Activated B cell treated with CpG ODN at 0.5 μM for 24 hours (primary cell): ENCODE data around the gene UBE2H. TPM values are rescaled to one million over a fixed set of nuclear protein-coding genes. Genes with fewer than 3 reads are reported as not detected.
A peak's percentile ranks its signal among the peaks of the same experiment; 100 is the strongest.

Experiments used
- ATAC-seq: fragments of 200-7000 bp; cut with Tn5 transposase; one replicate; pipeline ENCODE4 v1.10.0; 2021; ENCODE audit warnings: low read depth, mild to moderate bottlenecking, moderate library complexity
- CTCF ChIA-PET: fragments of 350-600 bp; sonication (Branson Sonifier 250); formaldehyde crosslinking; loops from one replicate; lab custom pipeline; 2021; ENCODE audit warnings: antibody characterized with exemption; lab: Charles Lee
- POLR2A ChIA-PET: fragments of 350-600 bp; sonication (Branson Sonifier 250); formaldehyde crosslinking; loops from one replicate; lab custom pipeline; 2021; ENCODE audit warnings: antibody characterized with exemption; lab: Charles Lee
- DNase-seq: peaks from one replicate; pipeline ENCODE4 v3.0.0; 2022
- H3K27ac Mint-ChIP-seq: one replicate; pipeline ENCODE4 v1.8.0; 2020; ENCODE audit warnings: mixed read lengths
- H3K27me3 Mint-ChIP-seq: one replicate; pipeline ENCODE4 v1.8.0; 2021; ENCODE audit warnings: mixed read lengths
- H3K36me3 Mint-ChIP-seq: one replicate; pipeline ENCODE4 v1.8.0; 2021; ENCODE audit warnings: low read depth, mixed read lengths
- H3K4me1 Mint-ChIP-seq: one replicate; pipeline ENCODE4 v1.8.0; 2021; ENCODE audit warnings: mixed read lengths
- H3K4me3 Mint-ChIP-seq: one replicate; pipeline ENCODE4 v1.8.0; 2020; ENCODE audit warnings: mild to moderate bottlenecking, mixed read lengths
- H3K9me3 Mint-ChIP-seq: one replicate; pipeline ENCODE4 v1.8.0; 2020; ENCODE audit warnings: mixed read lengths
- intact Hi-C: fragments of 100-400 bp; cut with micrococcal nuclease; formaldehyde crosslinking; loops from one replicate; pipeline ENCODE4 v1.15.1; 2024
- total RNA-seq: library from RNA; stranded (reverse); gene quantifications from 2 replicates; pipeline ENCODE4 v1.2.3, GENCODE V29; 2022
- TF ChIP-seq, protein P1 (sequence below): fragments of 200-600 bp; IDR thresholded peaks from one replicate; pipeline ENCODE4 v1.8.0; 2022; ENCODE audit warnings: antibody characterized with exemption, mild to moderate bottlenecking

The UBE2H gene
- total RNA-seq, 1 donor from 2014 or later, result 32.6 TPM

DNA sequence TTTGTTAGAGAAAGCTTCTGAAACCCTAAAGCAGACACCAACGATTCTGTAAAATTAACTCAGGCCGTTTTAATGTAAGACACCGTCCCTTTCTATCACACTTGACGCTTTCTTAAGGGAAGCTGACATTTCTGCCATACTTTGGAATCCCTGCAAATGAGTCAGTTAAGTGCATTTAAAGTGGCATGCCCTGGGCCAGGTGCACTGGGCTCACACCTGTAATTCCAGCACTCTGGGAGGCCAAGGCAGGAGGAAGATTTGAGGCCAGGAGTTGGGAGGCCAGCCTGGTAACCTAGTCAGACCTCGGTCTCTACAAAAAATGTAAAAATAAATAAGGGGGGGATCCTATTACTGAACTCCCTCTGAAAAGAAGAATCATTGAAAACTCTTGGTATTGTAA is 4.4 kb downstream of the UBE2H start:
- H3K4me1 Mint-ChIP-seq, result peaks cover 30% of the 10 kb centered on the region
- DNase-seq, result no peak
- TF ChIP-seq, protein P1, sequence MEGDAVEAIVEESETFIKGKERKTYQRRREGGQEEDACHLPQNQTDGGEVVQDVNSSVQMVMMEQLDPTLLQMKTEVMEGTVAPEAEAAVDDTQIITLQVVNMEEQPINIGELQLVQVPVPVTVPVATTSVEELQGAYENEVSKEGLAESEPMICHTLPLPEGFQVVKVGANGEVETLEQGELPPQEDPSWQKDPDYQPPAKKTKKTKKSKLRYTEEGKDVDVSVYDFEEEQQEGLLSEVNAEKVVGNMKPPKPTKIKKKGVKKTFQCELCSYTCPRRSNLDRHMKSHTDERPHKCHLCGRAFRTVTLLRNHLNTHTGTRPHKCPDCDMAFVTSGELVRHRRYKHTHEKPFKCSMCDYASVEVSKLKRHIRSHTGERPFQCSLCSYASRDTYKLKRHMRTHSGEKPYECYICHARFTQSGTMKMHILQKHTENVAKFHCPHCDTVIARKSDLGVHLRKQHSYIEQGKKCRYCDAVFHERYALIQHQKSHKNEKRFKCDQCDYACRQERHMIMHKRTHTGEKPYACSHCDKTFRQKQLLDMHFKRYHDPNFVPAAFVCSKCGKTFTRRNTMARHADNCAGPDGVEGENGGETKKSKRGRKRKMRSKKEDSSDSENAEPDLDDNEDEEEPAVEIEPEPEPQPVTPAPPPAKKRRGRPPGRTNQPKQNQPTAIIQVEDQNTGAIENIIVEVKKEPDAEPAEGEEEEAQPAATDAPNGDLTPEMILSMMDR, result no peak
- H3K27ac Mint-ChIP-seq, result no peak overlapping the region
- H3K27me3 Mint-ChIP-seq, result no peaks in the 10 kb centered on the region
- H3K9me3 Mint-ChIP-seq, result peaks cover 4% of the 10 kb centered on the region
- H3K4me3 Mint-ChIP-seq, result peak overlapping the region; percentile 28
- CTCF ChIA-PET, result interaction anchor here (0.7 to 1.3 kb wide), 5 partner anchors 11 to 62 kb away, joined by 3 to 4 read pairs (median 3); no protein-coding TSS in a partner anchor
- POLR2A ChIA-PET, result interaction anchor here (0.5 to 1.3 kb wide), 8 partner anchors 15 to 1493 kb away, joined by 3 to 8 read pairs (median 4); no protein-coding TSS in a partner anchor
- ATAC-seq, result no peak
- intact Hi-C loops, result loop anchor here (2.0 kb wide), 1 partner anchor 1210 kb away; the partner anchor contains the start of gene CALU
- peaks cover 29% of the 10 kb centered on the region for H3K36me3 Mint-ChIP-seq

DNA sequence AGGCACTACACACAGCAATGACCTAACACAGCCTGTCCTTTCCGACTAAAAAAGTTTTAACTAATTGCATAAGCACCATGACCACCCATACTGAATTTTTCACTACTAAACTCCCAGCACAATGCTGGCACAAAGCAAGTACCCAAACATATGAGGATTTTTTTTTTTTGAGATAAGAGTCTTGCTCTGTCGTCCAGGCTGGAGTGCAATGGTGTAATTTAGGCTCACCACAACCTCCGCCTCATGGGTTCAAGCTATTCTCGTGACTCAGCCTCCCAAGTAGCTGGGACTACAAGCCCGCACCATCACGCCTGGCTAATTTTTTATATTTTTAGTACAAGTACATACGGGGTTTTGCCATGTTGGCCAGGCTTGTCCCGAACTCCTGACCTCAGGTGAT is 5.1 kb downstream of the UBE2H start:
- Mint-ChIP-seq H3K4me3 (no peak overlapping the region), H3K27me3 (no peaks in the 10 kb centered on the region), H3K36me3 (peaks cover 31% of the 10 kb centered on the region), H3K9me3 (peaks cover 4% of the 10 kb centered on the region), H3K4me1 (peaks cover 25% of the 10 kb centered on the region), H3K27ac (peak overlapping the region; percentile 53)
- CTCF ChIA-PET, result interaction anchor here (0.7 kb wide), 1 partner anchor 15 kb away, joined by 3 read pairs; no protein-coding TSS in a partner anchor
- TF ChIP-seq, protein P1, result no peak
- POLR2A ChIA-PET, result interaction anchor here (0.6 to 0.7 kb wide), 3 partner anchors 13 to 96 kb away, joined by 3 to 7 read pairs (median 3); no protein-coding TSS in a partner anchor
- intact Hi-C loops, result loop anchor here (2.0 kb wide), 1 partner anchor 1209 kb away; the partner anchor contains the start of gene CALU
- no peak for DNase-seq
- no peak for ATAC-seq

DNA sequence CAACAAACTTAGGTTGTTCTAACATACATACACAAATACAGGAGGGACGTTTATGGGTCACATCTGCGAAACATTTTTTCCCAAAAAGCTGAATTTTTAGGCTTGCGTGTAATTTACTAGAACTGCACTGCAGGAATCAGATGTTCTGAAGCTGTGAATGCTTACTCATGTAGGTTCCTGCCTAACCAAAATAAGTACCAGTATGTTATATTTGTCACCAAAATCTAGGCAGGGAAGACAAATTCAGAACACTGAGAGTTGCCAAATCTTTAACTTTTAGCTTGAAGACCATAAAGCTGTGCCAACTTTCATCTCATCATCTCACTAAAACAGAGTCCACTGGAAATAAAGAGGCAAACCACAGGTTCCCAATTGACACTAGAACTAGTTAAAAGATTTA is 5.7 kb downstream of the UBE2H start:
- no peak overlapping the region for H3K27ac Mint-ChIP-seq
- no peak overlapping the region for H3K4me3 Mint-ChIP-seq
- no peak for DNase-seq
- TF ChIP-seq, protein P1, result no peak
- H3K4me1 Mint-ChIP-seq, result peaks cover 25% of the 10 kb centered on the region
- H3K9me3 Mint-ChIP-seq, result peaks cover 4% of the 10 kb centered on the region
- POLR2A ChIA-PET, result no interaction called here
- ATAC-seq, result no peak
- intact Hi-C loops, result no loop called here
- no peaks in the 10 kb centered on the region for H3K27me3 Mint-ChIP-seq
- CTCF ChIA-PET, result no interaction called here
- H3K36me3 Mint-ChIP-seq, result peaks cover 32% of the 10 kb centered on the region

DNA sequence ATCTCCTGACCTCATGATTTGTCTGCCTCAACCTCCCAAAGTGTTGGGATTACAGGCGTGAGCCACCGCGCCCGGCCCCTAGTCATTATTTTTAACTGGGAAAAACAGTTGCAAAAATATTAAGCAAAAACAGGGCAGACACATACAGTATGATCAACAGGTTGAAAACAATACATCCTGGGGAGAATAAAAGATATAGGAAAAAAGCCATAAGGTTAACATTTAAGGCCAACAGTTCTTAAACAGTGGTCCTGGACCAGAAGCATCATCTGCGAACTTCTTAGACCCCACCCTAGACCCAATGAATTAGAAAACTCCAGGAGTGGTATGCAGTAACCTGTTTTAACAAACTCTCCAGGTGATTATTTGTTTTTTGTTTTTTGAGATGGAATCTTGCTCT is 6.5 kb downstream of the UBE2H start:
- Mint-ChIP-seq H3K9me3 (peaks cover 4% of the 10 kb centered on the region), H3K36me3 (peaks cover 25% of the 10 kb centered on the region), H3K4me3 (no peak overlapping the region), H3K27ac (no peak overlapping the region), H3K27me3 (no peaks in the 10 kb centered on the region), H3K4me1 (peaks cover 25% of the 10 kb centered on the region)
- intact Hi-C loops, result no loop called here
- DNase-seq, result no peak
- CTCF ChIA-PET, result no interaction called here
- TF ChIP-seq, protein P1, result no peak
- POLR2A ChIA-PET, result no interaction called here
- ATAC-seq, result no peak

DNA sequence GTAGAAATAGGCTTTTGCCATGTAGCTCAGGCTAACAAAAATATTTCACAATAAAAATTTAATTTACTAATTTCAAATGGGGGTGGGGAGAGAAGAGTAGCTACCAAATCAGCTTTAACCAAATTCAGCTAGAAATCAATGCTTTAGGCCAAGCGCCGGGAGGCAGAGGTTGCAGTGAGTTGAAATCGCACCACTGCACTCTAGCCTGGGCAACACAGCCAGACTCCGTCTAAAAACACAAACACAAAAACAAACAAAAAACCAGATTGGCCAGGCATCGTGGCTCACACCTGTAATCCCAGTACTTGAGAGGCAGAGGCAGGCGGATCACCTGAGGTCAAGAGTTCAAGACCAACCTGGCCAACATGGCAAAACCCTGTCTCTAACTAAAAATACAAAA is 9.4 kb downstream of the UBE2H start:
- Mint-ChIP-seq H3K36me3 (peaks cover 32% of the 10 kb centered on the region), H3K4me1 (peaks cover 36% of the 10 kb centered on the region), H3K4me3 (no peak overlapping the region), H3K9me3 (peaks cover 4% of the 10 kb centered on the region), H3K27ac (no peak overlapping the region), H3K27me3 (no peaks in the 10 kb centered on the region)
- ChIA-PET POLR2A (no interaction called here), CTCF (no interaction called here)
- DNase-seq, result no peak
- TF ChIP-seq, protein P1, result no peak
- no peak for ATAC-seq
- intact Hi-C loops, result no loop called here
